Panc1 (cell line): ENCODE results near the gene PCGF3.

ENCODE experiments used
- POLR2AphosphoS5 ChIP-seq: IDR thresholded peaks from 2 replicates; pipeline ENCODE4 v1.6.1; 2012; ENCODE audit warnings: mild to moderate bottlenecking, low read depth, low read length, moderate library complexity
- SIN3A ChIP-seq: IDR thresholded peaks from 2 replicates; pipeline ENCODE4 v1.6.1; 2012; ENCODE audit warnings: low read depth, mild to moderate bottlenecking, low read length, moderate library complexity, borderline replicate concordance; ENCODE audit not compliant: insufficient read depth
- TF ChIP-seq, protein P1 (sequence below): fragments of 450-650 bp; IDR thresholded peaks from 2 replicates; pipeline ENCODE4 v1.5.1; 2017; ENCODE audit warnings: mild to moderate bottlenecking
- TF ChIP-seq, protein P2 (sequence below), 2 experiments: IDR thresholded peaks; 2 replicates each; pipeline ENCODE4 v1.6.1; 2011 to 2012; ENCODE audit warnings: low read depth in 2 of 2, control low read depth in 1 of 2, low read length in 1 of 2, mild to moderate bottlenecking in 1 of 2, moderate library complexity in 1 of 2; ENCODE audit not compliant: insufficient read depth in 1 of 2

DNA sequence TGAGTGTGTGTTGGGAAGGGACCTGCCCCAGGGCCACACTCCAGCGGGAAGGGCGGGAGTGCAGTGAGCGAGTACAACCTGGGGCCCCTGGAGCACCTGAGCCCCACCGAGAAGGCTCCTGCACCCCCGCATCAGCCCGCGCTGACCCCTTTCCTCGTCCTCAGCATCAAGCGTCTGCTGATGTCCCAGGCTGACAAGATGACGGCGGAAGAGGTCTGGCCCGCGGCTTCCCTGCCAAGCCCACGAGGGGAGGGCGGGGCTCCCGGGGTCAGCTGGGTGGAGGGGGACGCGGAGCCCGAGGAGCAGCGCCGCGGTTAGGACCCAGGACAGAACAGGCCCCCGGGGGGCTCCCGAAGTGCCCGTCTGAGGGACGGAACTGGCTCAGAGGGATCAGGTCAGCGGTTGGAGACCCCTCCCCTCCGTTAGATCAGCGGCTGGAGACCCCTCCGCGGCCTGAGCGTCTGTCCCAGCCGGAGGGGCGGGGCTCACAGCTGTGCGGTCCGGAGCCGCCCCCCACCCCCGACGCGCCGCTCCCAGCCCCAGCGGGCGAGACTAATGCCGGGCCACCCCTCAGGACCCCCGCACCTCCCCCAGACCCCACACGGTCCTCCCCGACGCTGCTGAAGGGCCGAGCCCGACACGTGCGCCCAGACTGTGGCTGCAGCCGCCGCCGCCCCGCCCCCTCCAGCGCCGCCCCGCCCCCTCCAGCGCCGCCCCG, 24.5 kb upstream of the PCGF3 start:
- no peak for TF ChIP-seq POLR2AphosphoS5
- TF ChIP-seq, protein P1, sequence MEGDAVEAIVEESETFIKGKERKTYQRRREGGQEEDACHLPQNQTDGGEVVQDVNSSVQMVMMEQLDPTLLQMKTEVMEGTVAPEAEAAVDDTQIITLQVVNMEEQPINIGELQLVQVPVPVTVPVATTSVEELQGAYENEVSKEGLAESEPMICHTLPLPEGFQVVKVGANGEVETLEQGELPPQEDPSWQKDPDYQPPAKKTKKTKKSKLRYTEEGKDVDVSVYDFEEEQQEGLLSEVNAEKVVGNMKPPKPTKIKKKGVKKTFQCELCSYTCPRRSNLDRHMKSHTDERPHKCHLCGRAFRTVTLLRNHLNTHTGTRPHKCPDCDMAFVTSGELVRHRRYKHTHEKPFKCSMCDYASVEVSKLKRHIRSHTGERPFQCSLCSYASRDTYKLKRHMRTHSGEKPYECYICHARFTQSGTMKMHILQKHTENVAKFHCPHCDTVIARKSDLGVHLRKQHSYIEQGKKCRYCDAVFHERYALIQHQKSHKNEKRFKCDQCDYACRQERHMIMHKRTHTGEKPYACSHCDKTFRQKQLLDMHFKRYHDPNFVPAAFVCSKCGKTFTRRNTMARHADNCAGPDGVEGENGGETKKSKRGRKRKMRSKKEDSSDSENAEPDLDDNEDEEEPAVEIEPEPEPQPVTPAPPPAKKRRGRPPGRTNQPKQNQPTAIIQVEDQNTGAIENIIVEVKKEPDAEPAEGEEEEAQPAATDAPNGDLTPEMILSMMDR = no peak
- TF ChIP-seq SIN3A = no peak
- TF ChIP-seq, protein P2, sequence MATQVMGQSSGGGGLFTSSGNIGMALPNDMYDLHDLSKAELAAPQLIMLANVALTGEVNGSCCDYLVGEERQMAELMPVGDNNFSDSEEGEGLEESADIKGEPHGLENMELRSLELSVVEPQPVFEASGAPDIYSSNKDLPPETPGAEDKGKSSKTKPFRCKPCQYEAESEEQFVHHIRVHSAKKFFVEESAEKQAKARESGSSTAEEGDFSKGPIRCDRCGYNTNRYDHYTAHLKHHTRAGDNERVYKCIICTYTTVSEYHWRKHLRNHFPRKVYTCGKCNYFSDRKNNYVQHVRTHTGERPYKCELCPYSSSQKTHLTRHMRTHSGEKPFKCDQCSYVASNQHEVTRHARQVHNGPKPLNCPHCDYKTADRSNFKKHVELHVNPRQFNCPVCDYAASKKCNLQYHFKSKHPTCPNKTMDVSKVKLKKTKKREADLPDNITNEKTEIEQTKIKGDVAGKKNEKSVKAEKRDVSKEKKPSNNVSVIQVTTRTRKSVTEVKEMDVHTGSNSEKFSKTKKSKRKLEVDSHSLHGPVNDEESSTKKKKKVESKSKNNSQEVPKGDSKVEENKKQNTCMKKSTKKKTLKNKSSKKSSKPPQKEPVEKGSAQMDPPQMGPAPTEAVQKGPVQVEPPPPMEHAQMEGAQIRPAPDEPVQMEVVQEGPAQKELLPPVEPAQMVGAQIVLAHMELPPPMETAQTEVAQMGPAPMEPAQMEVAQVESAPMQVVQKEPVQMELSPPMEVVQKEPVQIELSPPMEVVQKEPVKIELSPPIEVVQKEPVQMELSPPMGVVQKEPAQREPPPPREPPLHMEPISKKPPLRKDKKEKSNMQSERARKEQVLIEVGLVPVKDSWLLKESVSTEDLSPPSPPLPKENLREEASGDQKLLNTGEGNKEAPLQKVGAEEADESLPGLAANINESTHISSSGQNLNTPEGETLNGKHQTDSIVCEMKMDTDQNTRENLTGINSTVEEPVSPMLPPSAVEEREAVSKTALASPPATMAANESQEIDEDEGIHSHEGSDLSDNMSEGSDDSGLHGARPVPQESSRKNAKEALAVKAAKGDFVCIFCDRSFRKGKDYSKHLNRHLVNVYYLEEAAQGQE (IDR thresholded peaks at IDR 0.05; ENCODE audit: insufficient read depth in 1 of 2, low read depth in 2 of 2, low read length in 1 of 2) = no peak
